ENCODE data around the gene MGAT4C. TPM values are rescaled to one million over a fixed set of nuclear protein-coding genes. Genes with fewer than 3 reads are reported as not detected.

The MGAT4C gene
- total and polyA plus RNA-seq, 8 donors: 0.06 to 0.92 (median 0.31) TPM

- Histone ChIP-seq H3K36me3 (no peaks in the 10 kb centered on the region), H3K4me1 (no peaks in the 10 kb centered on the region)
- no peak for FAIRE-seq
Measured at GRCh38 chr12:85998074-85998473, 258.1 kb downstream of the MGAT4C start.

GRCh38 chr12:85996280-85996679, 259.9 kb downstream of the MGAT4C start:
- intact Hi-C loops (cut with DNase I): no loop called here
- WGBS, 2 donors: 63 to 72% methylated on average over 3 of the region's 3 CpGs
- no peak for FAIRE-seq

More at GRCh38 chr12:85998074-85998473, 258.1 kb downstream of the MGAT4C start:
- intact Hi-C loops (cut with DNase I): no loop called here
- DNase-seq (no peak), ATAC-seq (no peak)
- no peaks in the 10 kb centered on the region for H3K9me3 ChIP-seq
- H3K27me3 ChIP-seq: no peaks in the 10 kb centered on the region
- WGBS, 2 donors: 83 to 91% methylated on average over 2 of the region's 2 CpGs
- no peak for TF ChIP-seq CTCF (IDR thresholded peaks at IDR 0.05)
- H3K4me3 ChIP-seq: no peak overlapping the region
- H3K27ac ChIP-seq: no peak overlapping the region

GRCh38 chr12:85993746-85994145, 262.4 kb downstream of the MGAT4C start:
- Histone ChIP-seq H3K4me1 (no peaks in the 10 kb centered on the region), H3K27ac (no peak overlapping the region), H3K4me3 (no peak overlapping the region), H3K36me3 (no peaks in the 10 kb centered on the region), H3K27me3 (no peaks in the 10 kb centered on the region), H3K9me3 (no peaks in the 10 kb centered on the region)
- no peak for TF ChIP-seq CTCF (IDR thresholded peaks at IDR 0.05)
- no peak for ATAC-seq
- intact Hi-C loops (cut with DNase I): no loop called here
- no peak for DNase-seq
- no peak for FAIRE-seq
- WGBS, 2 donors: 76 to 86% methylated on average over 4 of the region's 4 CpGs

More at GRCh38 chr12:85996280-85996679, 259.9 kb downstream of the MGAT4C start:
- no peak overlapping the region for H3K27ac ChIP-seq
- no peak overlapping the region for H3K4me3 ChIP-seq
- TF ChIP-seq CTCF (IDR thresholded peaks at IDR 0.05): no peak
- DNase-seq (no peak), ATAC-seq (no peak)
- no peaks in the 10 kb centered on the region for H3K27me3 ChIP-seq
- no peaks in the 10 kb centered on the region for H3K4me1 ChIP-seq
- no peaks in the 10 kb centered on the region for H3K36me3 ChIP-seq
- no peaks in the 10 kb centered on the region for H3K9me3 ChIP-seq

DNA sequence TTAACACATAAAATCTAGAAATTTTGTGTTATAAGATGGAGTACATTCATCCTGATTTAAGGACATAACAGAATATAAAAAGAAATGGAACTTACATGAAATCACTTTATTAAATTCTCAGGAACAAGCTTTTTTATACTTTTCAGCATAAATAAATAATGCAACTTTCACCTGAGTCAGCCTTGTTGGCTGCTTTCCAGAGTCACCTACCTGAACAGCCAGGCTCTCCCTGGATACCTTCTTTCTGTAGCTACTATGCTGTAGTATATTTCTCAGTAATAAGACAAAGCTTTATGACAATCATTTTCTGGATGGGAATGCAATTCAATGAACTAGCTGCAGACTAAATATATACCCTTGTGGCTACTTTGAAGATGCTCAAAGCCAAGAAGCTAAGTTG, 270.2 kb downstream of the MGAT4C start:
- no peak for DNase-seq
- FAIRE-seq: no peak

DNA sequence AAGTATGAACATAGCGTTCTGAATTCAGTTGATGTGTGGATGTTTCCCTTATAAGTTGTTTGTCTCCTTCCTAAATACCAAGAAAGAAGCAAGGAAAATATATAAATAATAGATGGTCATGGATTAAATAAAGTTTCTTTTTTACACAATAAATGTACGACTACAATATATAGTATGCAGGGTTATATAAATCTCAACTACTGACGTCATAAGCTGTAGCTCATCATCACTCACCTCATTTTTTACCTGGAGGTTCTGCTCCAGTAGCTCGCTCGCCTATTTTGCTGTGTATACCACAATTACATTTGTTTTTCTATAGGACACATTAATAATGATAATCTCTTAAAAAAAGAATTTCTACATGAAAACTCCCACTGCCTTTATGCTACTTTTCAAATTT, 272.6 kb downstream of the MGAT4C start:
- no peak for TF ChIP-seq CTCF (IDR thresholded peaks at IDR 0.05)
- Histone ChIP-seq H3K4me3 (no peak overlapping the region), H3K9me3 (no peaks in the 10 kb centered on the region), H3K36me3 (no peaks in the 10 kb centered on the region), H3K4me1 (no peaks in the 10 kb centered on the region), H3K27me3 (no peaks in the 10 kb centered on the region), H3K27ac (no peak overlapping the region)
- ATAC-seq: no peak
- DNase-seq: no peak
- intact Hi-C loops (cut with DNase I): no loop called here
- FAIRE-seq: no peak
- WGBS, 2 donors: 73 to 77% methylated on average over 5 of the region's 5 CpGs

More for the DNA sequence above, 270.2 kb downstream of the MGAT4C start:
- Histone ChIP-seq H3K27me3 (no peaks in the 10 kb centered on the region), H3K9me3 (no peaks in the 10 kb centered on the region), H3K4me1 (no peaks in the 10 kb centered on the region), H3K36me3 (no peaks in the 10 kb centered on the region), H3K27ac (no peak overlapping the region), H3K4me3 (no peak overlapping the region)
- intact Hi-C loops (cut with DNase I): no loop called here
- TF ChIP-seq CTCF (IDR thresholded peaks at IDR 0.05): no peak
- no peak for ATAC-seq
